A673 (cell line): ENCODE measurements around the gene KCNK17. TPM values are rescaled to one million over a fixed set of nuclear protein-coding genes. Genes with fewer than 3 reads are reported as not detected.

Experiments
- BruUV-seq: library from RNA; stranded (reverse); fragments of 400-500 nt; replicated peaks from 2 replicates; lab custom pipeline; 2021; lab: Mats Ljungman, UMichigan
- CTCF ChIA-PET: fragments of 300-600 bp; sonication (Branson Sonifier 250); formaldehyde crosslinking; loops from one replicate; lab custom pipeline; 2022; ENCODE audit warnings: antibody characterized with exemption; lab: Charles Lee
- POLR2A ChIA-PET: fragments of 300-600 bp; sonication (Branson Sonifier 250); formaldehyde crosslinking; loops from one replicate; lab custom pipeline; 2022; ENCODE audit warnings: antibody characterized with exemption; ENCODE audit not compliant: low non-redundant PET; lab: Charles Lee
- DNase-seq: peaks from one replicate; pipeline ENCODE4 v3.0.0-alpha.2; 2015; ENCODE audit warnings: low spot score
- H3K27ac ChIP-seq: fragments of 200-600 bp; sonication (generic); 2 replicates; pipeline ENCODE4 v1.5.1; 2016; ENCODE audit warnings: mixed run types, low read depth, mild to moderate bottlenecking, mixed read lengths, antibody characterized with exemption, low read length; ENCODE audit not compliant: poor library complexity, severe bottlenecking
- H3K27me3 ChIP-seq: fragments of 200-600 bp; sonication (generic); replicated peaks from 2 replicates; pipeline ENCODE4 v1.6.1; 2017; ENCODE audit warnings: mixed run types, low read depth, mild to moderate bottlenecking, mixed read lengths, antibody characterized with exemption, low read length; ENCODE audit not compliant: insufficient read depth, poor library complexity
- H3K36me3 ChIP-seq: fragments of 200-600 bp; sonication (generic); 2 replicates; pipeline ENCODE4 v1.6.1; 2016; ENCODE audit warnings: mixed run types, mild to moderate bottlenecking, mixed read lengths, antibody characterized with exemption, low read length; ENCODE audit not compliant: insufficient read depth, poor library complexity, severe bottlenecking
- H3K4me1 ChIP-seq: fragments of 200-600 bp; sonication (generic); 2 replicates; pipeline ENCODE4 v1.6.1; 2017; ENCODE audit warnings: mixed run types, mild to moderate bottlenecking, mixed read lengths, antibody characterized with exemption, low read length; ENCODE audit not compliant: insufficient read depth, poor library complexity, severe bottlenecking
- H3K4me3 ChIP-seq: fragments of 200-600 bp; sonication (generic); 2 replicates; pipeline ENCODE4 v1.5.1; 2016; ENCODE audit warnings: low read depth, mixed run types, mild to moderate bottlenecking, mixed read lengths, low read length; ENCODE audit not compliant: poor library complexity, severe bottlenecking
- H3K9me3 ChIP-seq: fragments of 200-600 bp; sonication (generic); 2 replicates; pipeline ENCODE4 v1.6.1; 2016; ENCODE audit warnings: mixed run types, low read depth, mild to moderate bottlenecking, mixed read lengths, antibody characterized with exemption, low read length; ENCODE audit not compliant: poor library complexity, severe bottlenecking
- EZH2 ChIP-seq: fragments of 200-600 bp; sonication (generic); IDR thresholded peaks from 2 replicates; pipeline ENCODE4 v1.6.1; 2017; ENCODE audit warnings: borderline replicate concordance, low read depth, mild to moderate bottlenecking, mixed read lengths, antibody characterized with exemption, low read length; ENCODE audit not compliant: poor library complexity, severe bottlenecking
- intact Hi-C: fragments of 100-400 bp; cut with micrococcal nuclease; formaldehyde crosslinking; loops from one replicate; pipeline ENCODE4 v1.10.0; 2022; ENCODE audit not compliant: unreplicated experiment
- total RNA-seq: library from RNA; stranded (reverse); gene quantifications from 2 replicates; pipeline ENCODE4 v1.2.3, GENCODE V29; 2021
- TF ChIP-seq, protein P1 (sequence below): fragments of 300-800, 200-600 bp; sonication (generic); conservative IDR thresholded peaks from 2 replicates; pipeline ENCODE4 v1.5.1; 2017; ENCODE audit warnings: low read depth, mild to moderate bottlenecking, antibody characterized with exemption, low read length, moderate library complexity, mixed read lengths

The KCNK17 gene
- total RNA-seq, 1 experiment from 2014 or later: not detected

DNA sequence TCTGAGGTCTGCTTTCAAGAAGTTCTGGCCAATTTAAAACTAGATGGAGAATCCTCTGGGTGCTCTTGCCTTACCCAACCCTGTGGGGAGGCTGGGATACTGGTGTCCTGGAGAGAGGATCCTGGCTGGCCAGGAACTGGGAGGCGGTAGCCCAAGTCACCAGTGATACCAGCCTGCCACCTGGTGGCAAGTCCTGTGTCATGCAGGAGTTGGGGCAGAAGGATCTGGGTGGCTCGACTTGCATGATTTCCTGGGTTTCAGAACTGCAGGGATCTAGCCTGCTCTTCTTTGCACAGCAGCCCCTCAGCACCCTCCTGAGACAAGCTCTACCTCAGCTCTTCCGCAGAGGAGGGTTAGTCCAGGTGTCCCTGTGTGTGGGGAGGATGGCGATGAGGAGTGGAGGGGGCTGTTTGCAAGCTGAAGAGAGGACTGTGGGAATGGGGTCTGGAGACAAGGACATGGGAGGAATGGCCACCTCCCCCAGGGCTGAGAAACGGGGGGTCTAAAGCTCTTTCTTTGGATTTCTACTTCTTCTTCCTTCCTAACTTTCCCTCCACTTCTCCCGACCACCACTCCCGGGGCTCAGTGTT lies 4.2 kb downstream of the KCNK17 start:
- ChIA-PET CTCF (interaction anchor here (0.7 to 1.3 kb wide), 3 partner anchors 144 to 313 kb away, joined by 3 to 5 read pairs (median 4); no protein-coding TSS in a partner anchor), POLR2A (no interaction called here)
- peak; percentile 75 for DNase-seq
- intact Hi-C loops: loop anchor here (1.0 kb wide), 1 partner anchor 144 kb away; no protein-coding TSS in a partner anchor
- Histone ChIP-seq H3K4me1 (no peaks in the 10 kb centered on the region), H3K9me3 (no peaks in the 10 kb centered on the region), H3K36me3 (no peaks in the 10 kb centered on the region), H3K27ac (no peak overlapping the region), H3K27me3 (peaks cover 40% of the 10 kb centered on the region), H3K4me3 (no peak overlapping the region)
- TF ChIP-seq EZH2: no peak
- TF ChIP-seq, protein P1, sequence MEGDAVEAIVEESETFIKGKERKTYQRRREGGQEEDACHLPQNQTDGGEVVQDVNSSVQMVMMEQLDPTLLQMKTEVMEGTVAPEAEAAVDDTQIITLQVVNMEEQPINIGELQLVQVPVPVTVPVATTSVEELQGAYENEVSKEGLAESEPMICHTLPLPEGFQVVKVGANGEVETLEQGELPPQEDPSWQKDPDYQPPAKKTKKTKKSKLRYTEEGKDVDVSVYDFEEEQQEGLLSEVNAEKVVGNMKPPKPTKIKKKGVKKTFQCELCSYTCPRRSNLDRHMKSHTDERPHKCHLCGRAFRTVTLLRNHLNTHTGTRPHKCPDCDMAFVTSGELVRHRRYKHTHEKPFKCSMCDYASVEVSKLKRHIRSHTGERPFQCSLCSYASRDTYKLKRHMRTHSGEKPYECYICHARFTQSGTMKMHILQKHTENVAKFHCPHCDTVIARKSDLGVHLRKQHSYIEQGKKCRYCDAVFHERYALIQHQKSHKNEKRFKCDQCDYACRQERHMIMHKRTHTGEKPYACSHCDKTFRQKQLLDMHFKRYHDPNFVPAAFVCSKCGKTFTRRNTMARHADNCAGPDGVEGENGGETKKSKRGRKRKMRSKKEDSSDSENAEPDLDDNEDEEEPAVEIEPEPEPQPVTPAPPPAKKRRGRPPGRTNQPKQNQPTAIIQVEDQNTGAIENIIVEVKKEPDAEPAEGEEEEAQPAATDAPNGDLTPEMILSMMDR: peak; percentile 92
- no TSS peak for BruUV-seq

DNA sequence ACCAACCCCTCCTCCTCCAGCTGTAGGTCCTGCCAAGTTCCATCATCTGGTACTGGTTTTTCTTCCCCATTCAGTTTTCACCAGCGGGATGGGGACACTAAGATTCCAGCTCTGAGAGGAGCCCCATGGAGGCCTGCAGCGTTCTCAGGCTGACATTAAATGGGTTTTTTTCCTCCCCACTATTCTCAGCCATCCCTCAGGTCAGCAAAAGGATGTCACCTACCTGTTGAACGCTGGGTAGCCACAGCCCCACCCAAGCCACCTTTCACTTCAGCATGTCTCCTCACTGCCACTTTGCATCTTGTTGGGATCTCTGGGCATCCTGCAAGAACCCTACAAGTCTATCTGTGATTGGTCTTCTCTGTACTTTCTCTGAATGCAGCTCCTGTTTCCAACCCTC lies 6.8 kb downstream of the KCNK17 start:
- H3K4me1 ChIP-seq: no peaks in the 10 kb centered on the region
- H3K4me3 ChIP-seq: no peak overlapping the region
- no peak for DNase-seq
- TF ChIP-seq, protein P1: no peak
- no peak for TF ChIP-seq EZH2
- peaks cover 14% of the 10 kb centered on the region for H3K27me3 ChIP-seq
- POLR2A ChIA-PET: no interaction called here
- intact Hi-C loops: no loop called here
- CTCF ChIA-PET: no interaction called here
- no peak overlapping the region for H3K27ac ChIP-seq
- no peaks in the 10 kb centered on the region for H3K36me3 ChIP-seq
- H3K9me3 ChIP-seq: no peaks in the 10 kb centered on the region
- no TSS peak for BruUV-seq

DNA sequence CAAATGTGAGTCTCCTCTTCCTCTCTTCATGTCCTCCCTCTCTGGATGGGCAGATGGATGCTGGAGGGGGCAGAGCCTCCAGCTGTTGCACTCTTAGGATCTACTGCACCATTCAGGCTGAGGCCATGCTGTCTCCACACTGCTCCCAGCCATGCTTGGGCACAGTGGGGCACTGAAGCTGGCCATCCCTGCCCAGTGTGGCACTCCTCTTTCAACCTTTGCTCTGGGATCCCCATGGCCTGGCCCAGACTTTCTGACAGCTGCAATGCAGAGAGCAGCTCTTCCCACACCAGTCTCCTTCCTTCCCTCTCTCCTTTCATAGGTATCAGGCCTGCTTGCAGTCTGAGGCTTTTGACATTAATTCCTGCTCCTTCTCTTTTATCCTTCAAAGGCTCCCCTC lies 9.3 kb downstream of the KCNK17 start:
- Histone ChIP-seq H3K27me3 (peaks cover 5% of the 10 kb centered on the region), H3K4me1 (no peaks in the 10 kb centered on the region), H3K9me3 (no peaks in the 10 kb centered on the region), H3K4me3 (no peak overlapping the region), H3K36me3 (no peaks in the 10 kb centered on the region), H3K27ac (no peak overlapping the region)
- CTCF ChIA-PET: no interaction called here
- no TSS peak for BruUV-seq
- no peak for DNase-seq
- TF ChIP-seq, protein P1: no peak
- no peak for TF ChIP-seq EZH2
- intact Hi-C loops: no loop called here
- POLR2A ChIA-PET: no interaction called here
